B cell (primary cell): ENCODE data around the gene MYCBP2. TPM values are rescaled to one million over a fixed set of nuclear protein-coding genes. Genes with fewer than 3 reads are reported as not detected.

Experiments
- ATAC-seq: fragments of 200-7000 bp; cut with Tn5 transposase; one replicate; pipeline ENCODE4 v1.10.0; 2021; ENCODE audit warnings: low read depth, mild to moderate bottlenecking, moderate number of reproducible peaks, moderate library complexity
- CTCF ChIA-PET: fragments of 350-600 bp; sonication (Branson Sonifier 250); formaldehyde crosslinking; loops from one replicate; lab custom pipeline; 2021; ENCODE audit warnings: antibody characterized with exemption, inconsistent platforms; lab: Charles Lee
- POLR2A ChIA-PET: fragments of 350-600 bp; sonication (Branson Sonifier 250); formaldehyde crosslinking; loops from one replicate; lab custom pipeline; 2021; ENCODE audit warnings: antibody characterized with exemption; lab: Charles Lee
- DNase-seq: peaks from one replicate; pipeline ENCODE4 v3.0.0; 2013
- H2AFZ ChIP-seq: 2 replicates; pipeline ENCODE4 v1.6.1; 2012; ENCODE audit warnings: mild to moderate bottlenecking, low read depth, low read length; ENCODE audit not compliant: insufficient read depth, poor library complexity, severe bottlenecking
- H3K27ac ChIP-seq, 2 donors: 1 replicate in 1 of 2; 2 replicates in 1 of 2; pipeline ENCODE4 v1.5.1; 2012 to 2013; ENCODE audit warnings: low read length in 2 of 2, mild to moderate bottlenecking in 2 of 2, moderate library complexity in 1 of 2
- H3K27me3 ChIP-seq, 4 experiments: fragments of 200-600 bp in 1 of 4; sonication (generic) in 1 of 4; replicated peaks in 1 of 4; 1 replicate in 2 of 4; 2 replicates in 2 of 4; pipeline versions ENCODE4 v1.6.1 to v1.7.0; 2013 to 2016; ENCODE audit warnings: low read length in 3 of 4, mild to moderate bottlenecking in 2 of 4, mixed read lengths in 1 of 4, moderate library complexity in 1 of 4; ENCODE audit not compliant: insufficient read depth in 4 of 4, control insufficient read depth in 3 of 4; ENCODE audit errors: control extremely low read depth in 1 of 4
- H3K36me3 ChIP-seq, 2 experiments: replicated peaks in 1 of 2; 1 replicate in 1 of 2; 2 replicates in 1 of 2; pipeline versions ENCODE4 v1.6.1 to v1.7.1; 2013; ENCODE audit warnings: low read length in 1 of 2; ENCODE audit not compliant: insufficient read depth in 2 of 2, control insufficient read depth in 1 of 2; ENCODE audit errors: control extremely low read depth in 1 of 2, extremely low read depth in 1 of 2
- H3K4me1 ChIP-seq, 2 donors: fragments of 200-600 bp in 1 of 2; sonication (generic) in 1 of 2; 1 replicate in 1 of 2; 2 replicates in 1 of 2; pipeline versions ENCODE4 v1.5.1 to v1.6.1; 2013 to 2017; ENCODE audit warnings: low read length in 2 of 2; ENCODE audit not compliant: control insufficient read depth in 2 of 2, insufficient read depth in 2 of 2
- H3K4me2 ChIP-seq: replicated peaks from 2 replicates; pipeline ENCODE3; 2012; ENCODE audit warnings: mild to moderate bottlenecking, low read depth, low read length; ENCODE audit not compliant: poor library complexity, severe bottlenecking
- H3K4me3 ChIP-seq, 5 experiments: fragments of 200-600 bp in 1 of 5; sonication (generic) in 1 of 5; 1 replicate in 3 of 5; 2 replicates in 2 of 5; pipeline versions ENCODE4 v1.5.1 to v1.7.0; 2011 to 2016; ENCODE audit warnings: low read length in 4 of 5, mild to moderate bottlenecking in 4 of 5, low read depth in 2 of 5, control low read depth in 1 of 5, moderate library complexity in 1 of 5; ENCODE audit not compliant: insufficient read depth in 1 of 5; ENCODE audit errors: control extremely low read depth in 1 of 5, extremely low read depth in 1 of 5
- H3K79me2 ChIP-seq: fragments of 200-600 bp; sonication (generic); one replicate; pipeline ENCODE4 v1.6.0; 2016; ENCODE audit warnings: low read length; ENCODE audit not compliant: control insufficient read depth, insufficient read depth
- H3K9ac ChIP-seq: fragments of 200-600 bp; sonication (generic); 2 replicates; pipeline ENCODE4 v1.6.1; 2017; ENCODE audit warnings: mild to moderate bottlenecking, low read length, moderate library complexity
- H3K9me3 ChIP-seq, 3 donors: one replicate each; pipeline versions ENCODE4 v1.6.1 to v1.7.1; 2013; ENCODE audit warnings: low read length in 2 of 3; ENCODE audit not compliant: control insufficient read depth in 2 of 3, insufficient read depth in 1 of 3; ENCODE audit errors: control extremely low read depth in 1 of 3
- H4K20me1 ChIP-seq: 2 replicates; pipeline ENCODE4 v1.6.0; 2012; ENCODE audit warnings: mild to moderate bottlenecking, low read length; ENCODE audit not compliant: insufficient read depth, control insufficient read depth, poor library complexity, severe bottlenecking
- H3K27ac Mint-ChIP-seq: one replicate; pipeline ENCODE4 v1.8.0; 2021; ENCODE audit warnings: mixed read lengths
- H3K27me3 Mint-ChIP-seq: one replicate; pipeline ENCODE4 v1.8.0; 2021; ENCODE audit warnings: mixed read lengths
- H3K4me1 Mint-ChIP-seq: one replicate; pipeline ENCODE4 v1.8.0; 2021; ENCODE audit warnings: mixed read lengths
- H3K4me3 Mint-ChIP-seq: one replicate; pipeline ENCODE4 v1.8.0; 2021; ENCODE audit warnings: mixed read lengths
- H3K9me3 Mint-ChIP-seq: one replicate; pipeline ENCODE4 v1.8.0; 2022; ENCODE audit warnings: mixed read lengths; ENCODE audit not compliant: insufficient read depth
- EZH2 ChIP-seq: IDR thresholded peaks from 2 replicates; pipeline ENCODE4 v1.6.1; 2012; ENCODE audit warnings: borderline replicate concordance, low read depth, mild to moderate bottlenecking, moderate library complexity, low read length; ENCODE audit not compliant: insufficient read depth, poor library complexity, severe bottlenecking
- WGBS: methylation state at CpG from one replicate; pipeline ENCODE4 v1.1.5; 2013; ENCODE audit warnings: missing lambda C conversion rate; ENCODE audit not compliant: insufficient coverage; 5-methylcytosine and 5-hydroxymethylcytosine counted together
- intact Hi-C: fragments of 100-400 bp; cut with micrococcal nuclease; formaldehyde crosslinking; loops from one replicate; pipeline ENCODE4 v1.10.0; 2022
- polyA plus RNA-seq: library from polyadenylated mRNA; depleted of rRNA; stranded (reverse); fragments of >200 nt; gene quantifications from 2 replicates; pipeline ENCODE4 v1.2.3, GENCODE V29; 2012
- total RNA-seq, 2 donors: library from RNA; stranded (reverse); fragments of 120-200 nt in 1 of 2; gene quantifications; 1 replicate in 1 of 2; 2 replicates in 1 of 2; pipeline versions ENCODE4 v1.2.3 to v1.2.4, GENCODE V29; 2013 to 2022
- TF ChIP-seq, protein P1 (sequence below): fragments of 200-600 bp; IDR thresholded peaks from one replicate; pipeline ENCODE4 v1.8.0; 2022; ENCODE audit warnings: antibody characterized with exemption, mild to moderate bottlenecking

MYCBP2 gene
- total and polyA plus RNA-seq, 2 donors (not counting 1 experiment from before 2014, with no cell fraction given): 84.0 to 237 TPM

DNA sequence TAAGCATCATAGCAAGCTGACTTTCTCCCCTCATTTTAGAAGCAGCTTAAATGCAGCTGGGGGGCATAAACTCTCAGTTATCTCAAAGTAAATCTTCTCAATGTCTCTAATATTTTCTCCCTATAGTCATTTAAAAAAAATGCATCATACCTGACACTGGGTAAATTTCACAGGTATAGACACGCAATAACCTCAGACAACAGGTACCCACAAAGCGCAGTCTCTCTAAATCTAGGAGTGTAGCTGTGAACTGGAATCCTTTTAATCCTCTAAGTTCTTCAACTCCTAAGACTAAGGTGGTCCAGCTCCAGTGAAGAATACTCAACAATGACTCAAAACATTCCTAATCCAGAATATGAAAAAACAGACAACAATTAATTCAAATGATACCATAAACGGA is 141.2 kb downstream of the MYCBP2 start:
- Histone ChIP-seq H2AFZ (no peak overlapping the region), H4K20me1 (no peaks in the 10 kb centered on the region), H3K9me3 (no peaks in the 10 kb centered on the region), H3K4me3 (no peak overlapping the region), H3K4me1 (peaks cover 12 to 15% of the 10 kb centered on the region in 2 donors), H3K79me2 (no peaks in the 10 kb centered on the region), H3K36me3 (peaks cover 15 to 66% of the 10 kb centered on the region in 2 experiments), H3K4me2 (no peak overlapping the region), H3K27ac (peak overlapping the region in 1 of 2 donors; percentile 78), H3K27me3 (no peaks in the 10 kb centered on the region), H3K9ac (no peak overlapping the region)
- no peaks in the 10 kb centered on the region for H3K27me3 Mint-ChIP-seq
- CTCF ChIA-PET: interaction anchor here (1.0 kb wide), 2 partner anchors 15 to 293 kb away, joined by 3 to 5 read pairs; no protein-coding TSS in a partner anchor
- TF ChIP-seq EZH2: no peak
- TF ChIP-seq, protein P1, sequence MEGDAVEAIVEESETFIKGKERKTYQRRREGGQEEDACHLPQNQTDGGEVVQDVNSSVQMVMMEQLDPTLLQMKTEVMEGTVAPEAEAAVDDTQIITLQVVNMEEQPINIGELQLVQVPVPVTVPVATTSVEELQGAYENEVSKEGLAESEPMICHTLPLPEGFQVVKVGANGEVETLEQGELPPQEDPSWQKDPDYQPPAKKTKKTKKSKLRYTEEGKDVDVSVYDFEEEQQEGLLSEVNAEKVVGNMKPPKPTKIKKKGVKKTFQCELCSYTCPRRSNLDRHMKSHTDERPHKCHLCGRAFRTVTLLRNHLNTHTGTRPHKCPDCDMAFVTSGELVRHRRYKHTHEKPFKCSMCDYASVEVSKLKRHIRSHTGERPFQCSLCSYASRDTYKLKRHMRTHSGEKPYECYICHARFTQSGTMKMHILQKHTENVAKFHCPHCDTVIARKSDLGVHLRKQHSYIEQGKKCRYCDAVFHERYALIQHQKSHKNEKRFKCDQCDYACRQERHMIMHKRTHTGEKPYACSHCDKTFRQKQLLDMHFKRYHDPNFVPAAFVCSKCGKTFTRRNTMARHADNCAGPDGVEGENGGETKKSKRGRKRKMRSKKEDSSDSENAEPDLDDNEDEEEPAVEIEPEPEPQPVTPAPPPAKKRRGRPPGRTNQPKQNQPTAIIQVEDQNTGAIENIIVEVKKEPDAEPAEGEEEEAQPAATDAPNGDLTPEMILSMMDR: no peak
- ATAC-seq (no peak), DNase-seq (no peak)
- no peak overlapping the region for H3K4me3 Mint-ChIP-seq
- peaks cover 23% of the 10 kb centered on the region for H3K4me1 Mint-ChIP-seq
- H3K27ac Mint-ChIP-seq: peak overlapping the region; percentile 15
- no peaks in the 10 kb centered on the region for H3K9me3 Mint-ChIP-seq
- intact Hi-C loops: loop anchor here (10.0 kb wide), 2 partner anchors 51 to 79 kb away; no protein-coding TSS in a partner anchor
- POLR2A ChIA-PET: no interaction called here
- 100% methylated on average over 1 of the region's 3 CpGs for WGBS

DNA sequence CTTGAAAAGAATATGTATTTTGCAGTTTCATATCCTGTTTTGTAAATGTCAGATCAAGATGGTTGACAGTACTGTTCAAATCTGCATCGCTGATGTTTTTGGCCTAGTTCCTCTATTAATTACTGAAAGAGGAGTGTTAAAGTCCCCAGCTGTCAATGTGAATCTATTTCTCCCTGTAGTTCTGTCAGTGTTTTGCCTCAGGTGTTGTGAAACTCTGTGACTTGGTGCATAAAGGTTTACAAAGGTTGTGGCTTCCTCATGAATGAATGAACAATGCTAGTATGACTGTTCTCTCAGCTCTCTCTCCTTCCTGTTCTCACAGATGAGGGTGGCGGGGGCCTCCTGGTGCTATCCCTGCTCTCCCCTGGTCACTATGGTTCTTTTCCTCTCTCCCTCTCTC is 142.4 kb downstream of the MYCBP2 start:
- peaks cover 15 to 72% of the 10 kb centered on the region in 2 experiments for H3K36me3 ChIP-seq
- H3K27me3 ChIP-seq: no peaks in the 10 kb centered on the region
- TF ChIP-seq, protein P1: no peak
- no peak for TF ChIP-seq EZH2
- no peak overlapping the region for H3K9ac ChIP-seq
- peak overlapping the region; percentile 47 to 78 for H3K27ac ChIP-seq
- peaks cover 12 to 15% of the 10 kb centered on the region in 2 donors for H3K4me1 ChIP-seq
- Mint-ChIP-seq H3K27me3 (no peaks in the 10 kb centered on the region), H3K4me3 (peak overlapping the region; percentile 48), H3K4me1 (peaks cover 23% of the 10 kb centered on the region), H3K9me3 (no peaks in the 10 kb centered on the region), H3K27ac (peak overlapping the region; percentile 90)
- ATAC-seq: peak; percentile 94
- H2AFZ ChIP-seq: peak overlapping the region; percentile 35
- peak; percentile 79 for DNase-seq
- H4K20me1 ChIP-seq: no peaks in the 10 kb centered on the region
- ChIA-PET CTCF (interaction anchor here (0.8 to 1.0 kb wide), 2 partner anchors 84 to 294 kb away, joined by 3 read pairs; no protein-coding TSS in a partner anchor), POLR2A (interaction anchor here (0.6 to 0.9 kb wide), 2 partner anchors 35 to 157 kb away, joined by 3 to 4 read pairs; no protein-coding TSS in a partner anchor)
- H3K9me3 ChIP-seq: no peaks in the 10 kb centered on the region
- intact Hi-C loops: loop anchor here (1.0 to 10.0 kb wide), 4 partner anchors 50 to 294 kb away; no protein-coding TSS in a partner anchor
- H3K79me2 ChIP-seq: no peaks in the 10 kb centered on the region
- H3K4me3 ChIP-seq: no peak overlapping the region
- H3K4me2 ChIP-seq: peak overlapping the region; percentile 42
- WGBS: 0% methylated on average over 1 of the region's 2 CpGs
